Pulmonary artery endothelial cell (primary cell): ENCODE measurements around the gene FOXO3B. TPM values are rescaled to one million over a fixed set of nuclear protein-coding genes. Genes with fewer than 3 reads are reported as not detected.
"Not testable (repeated sequence)": the region's sequence is repeated elsewhere in the genome, so short reads cannot be mapped to it uniquely, and the experiment has no call there.

Experiments used
- DNase-seq: peaks from one replicate; pipeline ENCODE4 v3.0.0-alpha.2; 2011; ENCODE audit warnings: low read depth, low spot score
- total RNA-seq: library from RNA; depleted of rRNA; stranded (reverse); fragments of >200 nt; gene quantifications from 2 replicates; pipeline ENCODE4 v1.2.3, GENCODE V29; 2014

The FOXO3B gene
- total RNA-seq, 1 donor from 2014 or later = 3.5 TPM

- not testable (repeated sequence) for DNase-seq
Observed at GRCh38 chr17:18661924-18662624, 20.0 kb downstream of the FOXO3B start.

DNA sequence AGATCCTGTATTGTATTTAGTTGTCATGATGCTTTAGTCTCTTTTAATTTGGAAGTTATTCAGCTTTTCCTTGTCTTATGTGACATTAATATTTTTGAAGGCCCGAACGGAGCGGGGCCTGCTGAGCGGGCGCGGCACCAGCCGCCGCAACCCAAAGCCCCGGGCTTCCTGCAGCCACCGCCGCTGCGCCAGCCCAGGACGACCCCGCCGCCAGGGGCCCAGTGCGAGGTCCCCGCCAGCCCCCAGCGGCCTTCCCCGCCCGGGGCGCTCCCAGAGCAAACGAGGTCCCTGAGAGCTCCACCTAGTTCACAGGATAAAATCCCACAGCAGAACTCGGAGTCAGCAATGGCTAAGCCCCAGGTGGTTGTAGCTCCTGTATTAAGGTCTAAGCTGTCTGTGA is 32.0 kb downstream of the FOXO3B start:
- DNase-seq = not testable (repeated sequence)

- not testable (repeated sequence) for DNase-seq
Observed at GRCh38 chr17:18644291-18644690, 37.8 kb downstream of the FOXO3B start, which contains the start of gene TBC1D28. Gene TBC1D28 (minus strand): TSS chr17:18644391. CDS start chr17:18641352, 3,039 bp downstream.

DNA sequence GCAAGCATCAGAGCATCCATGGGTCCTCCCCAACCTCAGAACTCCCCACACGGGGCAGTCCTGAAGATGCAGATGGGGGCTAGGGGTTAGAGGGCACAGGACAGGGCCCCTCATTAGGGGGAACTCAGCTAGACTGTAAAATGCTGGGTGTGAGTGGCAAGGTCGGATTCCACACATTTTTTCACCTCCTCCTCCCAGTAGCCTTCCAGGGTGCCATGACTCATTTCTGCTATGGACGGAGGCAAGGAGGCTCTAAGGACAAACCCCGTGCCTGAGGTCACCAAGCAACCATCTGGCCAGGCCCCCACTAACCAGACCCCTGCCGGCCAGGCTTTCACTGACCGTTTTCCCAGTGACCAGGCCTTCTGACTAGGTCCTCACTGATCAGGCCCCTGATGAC is 39.0 kb downstream of the FOXO3B start:
- not testable (repeated sequence) for DNase-seq

DNA sequence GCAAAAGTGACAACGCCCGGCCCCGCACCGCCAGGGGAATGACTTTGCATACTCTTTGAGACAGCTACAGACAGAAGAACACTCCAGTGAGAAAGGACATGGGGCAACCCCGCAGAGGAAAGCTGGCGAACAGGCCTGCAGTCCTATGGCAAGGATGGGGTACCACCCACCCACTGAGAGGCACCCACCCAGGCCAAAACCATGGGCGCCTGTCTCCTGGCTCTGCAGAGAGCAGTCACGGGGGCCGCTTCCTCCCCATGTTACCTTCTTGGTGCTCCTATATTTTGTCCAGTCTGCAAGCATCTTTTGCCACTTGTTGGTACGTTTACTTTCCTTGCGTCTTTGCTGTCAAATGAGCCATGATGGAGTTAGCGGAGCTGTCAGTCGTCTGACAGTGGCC is 43.8 kb downstream of the FOXO3B start:
- not testable (repeated sequence) for DNase-seq

- DNase-seq = not testable (repeated sequence)
Observed at GRCh38 chr17:18636237-18636636, 45.9 kb downstream of the FOXO3B start.

GRCh38 chr17:18635773-18636172 is 46.3 kb downstream of the FOXO3B start:
- DNase-seq = not testable (repeated sequence)

- not testable (repeated sequence) for DNase-seq
Observed at GRCh38 chr17:18634550-18635263, 47.4 kb downstream of the FOXO3B start.

Other genes with a start within 250 kb of the FOXO3B start
- not detected in 2 replicates for gene LGALS9C, start 205.5 kb downstream of the FOXO3B start, total RNA-seq
- not detected in 2 replicates for gene TBC1D28, start 37.9 kb downstream of the FOXO3B start, total RNA-seq
- under 0.01 TPM in 1 of 2 replicates, not detected in the other for gene FBXW10, start 61.7 kb upstream of the FOXO3B start, total RNA-seq
- 46.3 and 62.8 TPM in 2 replicates for gene TVP23B, start 98.9 kb upstream of the FOXO3B start, total RNA-seq
- gene PRPSAP2, start 175.8 kb upstream of the FOXO3B start, total RNA-seq = 37.5 and 47.0 TPM in 2 replicates